ENCODE data around the gene ADAM19. TPM values are rescaled to one million over a fixed set of nuclear protein-coding genes. Genes with fewer than 3 reads are reported as not detected.

Gene ADAM19
- total RNA-seq, 2 experiments from 2014 or later, result 52.5 to 55.0 TPM

GRCh38 chr5:157598350-157598936 is 22.9 kb upstream of the ADAM19 start:
- POLR2A ChIA-PET, result no interaction called here
- CTCF ChIA-PET, result interaction anchor here (2.1 kb wide), 1 partner anchor 58 kb away, joined by 5 read pairs; no protein-coding TSS in a partner anchor

GRCh38 chr5:157597277-157597676 is 21.7 kb upstream of the ADAM19 start:
- ChIA-PET POLR2A (interaction anchor here (0.6 to 1.1 kb wide), 3 partner anchors 10 to 246 kb away, joined by 3 to 4 read pairs (median 4); no protein-coding TSS in a partner anchor), CTCF (interaction anchor here (1.4 to 2.1 kb wide), 4 partner anchors 12 to 145 kb away, joined by 3 to 5 read pairs (median 4); no protein-coding TSS in a partner anchor)

GRCh38 chr5:157596487-157596886 is 20.9 kb upstream of the ADAM19 start:
- CTCF ChIA-PET, result interaction anchor here (0.7 to 1.6 kb wide), 4 partner anchors 11 to 146 kb away, joined by 3 to 4 read pairs (median 3); no protein-coding TSS in a partner anchor
- POLR2A ChIA-PET, result interaction anchor here (0.6 to 1.1 kb wide), 4 partner anchors 11 to 566 kb away, joined by 3 to 4 read pairs (median 4); no protein-coding TSS in a partner anchor

- ChIA-PET POLR2A (interaction anchor here (0.5 to 0.7 kb wide), 3 partner anchors 7 to 485 kb away, joined by 3 to 6 read pairs (median 4); no protein-coding TSS in a partner anchor), CTCF (interaction anchor here (1.0 kb wide), 1 partner anchor 26 kb away, joined by 10 read pairs; no protein-coding TSS in a partner anchor)
Observed at GRCh38 chr5:157594675-157595459, 19.3 kb upstream of the ADAM19 start.

GRCh38 chr5:157594257-157594656 is 18.7 kb upstream of the ADAM19 start:
- ChIA-PET CTCF (interaction anchor here (0.8 to 1.0 kb wide), 2 partner anchors 13 to 23 kb away, joined by 4 to 7 read pairs; no protein-coding TSS in a partner anchor), POLR2A (interaction anchor here (0.5 to 0.7 kb wide), 4 partner anchors 8 to 484 kb away, joined by 3 to 6 read pairs (median 4); no protein-coding TSS in a partner anchor)

- ChIA-PET POLR2A (interaction anchor here (0.7 kb wide), 3 partner anchors 10 to 412 kb away, joined by 3 to 12 read pairs (median 3); no protein-coding TSS in a partner anchor), CTCF (interaction anchor here (0.6 to 1.1 kb wide), 4 partner anchors 12 to 266 kb away, joined by 3 to 7 read pairs (median 4); partner anchors contain the start of gene LSM11)
Observed at GRCh38 chr5:157593052-157593757, 17.6 kb upstream of the ADAM19 start.

GRCh38 chr5:157592594-157592993 is 17.0 kb upstream of the ADAM19 start:
- ChIA-PET CTCF (interaction anchor here (0.6 to 1.1 kb wide), 2 partner anchors 151 to 266 kb away, joined by 3 read pairs; partner anchors contain the start of gene LSM11), POLR2A (interaction anchor here (0.7 kb wide), 2 partner anchors 11 to 38 kb away, joined by 3 to 12 read pairs; no protein-coding TSS in a partner anchor)

- ChIA-PET POLR2A (no interaction called here), CTCF (no interaction called here)
Observed at GRCh38 chr5:157590478-157590877, 14.9 kb upstream of the ADAM19 start.

GRCh38 chr5:157584628-157585027 is 9.1 kb upstream of the ADAM19 start:
- ChIA-PET POLR2A (interaction anchor here (0.7 kb wide), 1 partner anchor 65 kb away, joined by 3 read pairs; no protein-coding TSS in a partner anchor), CTCF (interaction anchor here (1.0 kb wide), 1 partner anchor 12 kb away, joined by 3 read pairs; no protein-coding TSS in a partner anchor)

- CTCF ChIA-PET, result interaction anchor here (0.6 kb wide), 1 partner anchor 92 kb away, joined by 3 read pairs; no protein-coding TSS in a partner anchor
- POLR2A ChIA-PET, result interaction anchor here (0.8 kb wide), 1 partner anchor 43 kb away, joined by 3 read pairs; no protein-coding TSS in a partner anchor
Observed at GRCh38 chr5:157582731-157583620, 7.4 kb upstream of the ADAM19 start.

- POLR2A ChIA-PET, result no interaction called here
- CTCF ChIA-PET, result interaction anchor here (0.6 to 1.1 kb wide), 2 partner anchors 93 to 159 kb away, joined by 3 read pairs; no protein-coding TSS in a partner anchor
Observed at GRCh38 chr5:157581901-157582300, 6.3 kb upstream of the ADAM19 start.

GRCh38 chr5:157578079-157578780 is 2.7 kb upstream of the ADAM19 start:
- POLR2A ChIA-PET, result no interaction called here
- CTCF ChIA-PET, result no interaction called here

GRCh38 chr5:157576678-157577077 is 1.1 kb upstream of the ADAM19 start:
- ChIA-PET POLR2A (no interaction called here), CTCF (no interaction called here)

- ChIA-PET CTCF (interaction anchor here (1.3 kb wide), 1 partner anchor 22 kb away, joined by 4 read pairs; no protein-coding TSS in a partner anchor), POLR2A (interaction anchor here (0.5 to 0.6 kb wide), 2 partner anchors 25 to 58 kb away, joined by 4 to 6 read pairs; no protein-coding TSS in a partner anchor)
Observed at GRCh38 chr5:157574456-157575380, 857 bp downstream of the ADAM19 start.

- ChIA-PET POLR2A (no interaction called here), CTCF (interaction anchor here (0.6 to 1.0 kb wide), 2 partner anchors 16 to 23 kb away, joined by 3 to 4 read pairs; no protein-coding TSS in a partner anchor)
Observed at GRCh38 chr5:157571357-157571827, 4.2 kb downstream of the ADAM19 start.
